Subcutaneous abdominal adipose tissue (tissue), 5 donors: ENCODE data around the gene DNAJB1.

Source experiments
- H3K27ac ChIP-seq: one replicate; pipeline ENCODE4 v1.7.0; 2013; ENCODE audit warnings: low read depth, mild to moderate bottlenecking, inconsistent platforms, low read length, moderate library complexity
- H3K27me3 ChIP-seq, 5 donors: one replicate each; pipeline ENCODE4 v1.7.0; 2013; ENCODE audit warnings: low read length in 5 of 5, inconsistent platforms in 1 of 5; ENCODE audit not compliant: control insufficient read depth in 5 of 5, insufficient read depth in 4 of 5
- H3K36me3 ChIP-seq, 5 donors: one replicate each; pipeline ENCODE4 v1.7.0; 2013; ENCODE audit warnings: low read length in 5 of 5; ENCODE audit not compliant: control insufficient read depth in 5 of 5, insufficient read depth in 5 of 5
- H3K4me1 ChIP-seq, 5 donors: one replicate each; pipeline ENCODE4 v1.7.0; 2013; ENCODE audit warnings: low read length in 5 of 5, mild to moderate bottlenecking in 3 of 5, moderate library complexity in 1 of 5; ENCODE audit not compliant: control insufficient read depth in 5 of 5, insufficient read depth in 5 of 5
- H3K4me3 ChIP-seq, 5 donors: one replicate each; pipeline ENCODE4 v1.7.0; 2013; ENCODE audit warnings: low read length in 5 of 5, low read depth in 1 of 5
- H3K9ac ChIP-seq, 5 donors: one replicate each; pipeline ENCODE4 v1.7.0; 2013; ENCODE audit warnings: low read length in 5 of 5, mild to moderate bottlenecking in 4 of 5, moderate library complexity in 3 of 5
- H3K9me3 ChIP-seq, 5 donors: one replicate each; pipeline ENCODE4 v1.7.0; 2013; ENCODE audit warnings: low read length in 5 of 5; ENCODE audit not compliant: control insufficient read depth in 5 of 5
- donor health status: healthy.
- donor health status: healthy.
- donor health status: healthy.
- donor health status: healthy.
- donor health status: healthy.

Gene DNAJB1

DNA sequence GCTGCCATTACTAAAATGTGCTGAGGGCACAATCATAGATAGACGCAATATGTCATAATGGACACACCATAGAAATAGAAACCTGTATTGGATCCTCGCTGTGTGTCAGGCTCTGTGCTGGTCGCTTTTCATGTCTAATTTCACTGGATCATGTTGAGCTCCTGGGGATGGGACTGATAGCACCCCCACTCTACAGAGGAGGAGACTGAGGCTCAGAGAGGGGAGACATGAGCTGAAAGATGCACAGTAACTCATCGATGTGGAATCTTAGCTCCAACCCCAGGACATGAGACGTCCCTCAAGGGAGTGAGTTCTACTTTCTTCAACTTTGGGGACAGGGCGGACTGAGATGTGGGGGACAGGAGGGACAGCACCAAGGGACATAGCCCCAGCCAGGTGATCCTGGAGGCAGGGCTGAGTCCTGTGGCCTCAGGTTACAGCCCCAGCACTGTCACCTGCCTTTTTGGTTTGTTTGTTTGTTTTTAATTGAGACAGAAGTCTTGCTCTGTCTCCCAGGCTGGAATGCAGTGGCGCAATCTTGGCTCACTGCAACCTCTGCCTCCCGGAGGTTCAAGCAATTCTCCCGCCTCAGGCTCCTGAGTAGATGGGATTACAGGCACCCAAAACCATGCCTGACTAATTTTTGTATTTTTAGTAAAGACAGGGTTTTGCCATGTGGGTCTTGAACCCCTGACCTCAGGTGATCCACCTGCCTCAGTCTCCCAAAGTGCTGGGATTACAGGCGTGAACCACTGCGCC is 15.7 kb downstream of the DNAJB1 start:
- H3K4me3 ChIP-seq: no peak overlapping the region
- no peak overlapping the region for H3K27ac ChIP-seq
- peaks cover 2 to 22% (median 17%) of the 10 kb centered on the region in 5 donors for H3K4me1 ChIP-seq
- no peaks in the 10 kb centered on the region for H3K27me3 ChIP-seq
- H3K9me3 ChIP-seq: no peaks in the 10 kb centered on the region
- no peak overlapping the region for H3K9ac ChIP-seq
- no peaks in the 10 kb centered on the region for H3K36me3 ChIP-seq

DNA sequence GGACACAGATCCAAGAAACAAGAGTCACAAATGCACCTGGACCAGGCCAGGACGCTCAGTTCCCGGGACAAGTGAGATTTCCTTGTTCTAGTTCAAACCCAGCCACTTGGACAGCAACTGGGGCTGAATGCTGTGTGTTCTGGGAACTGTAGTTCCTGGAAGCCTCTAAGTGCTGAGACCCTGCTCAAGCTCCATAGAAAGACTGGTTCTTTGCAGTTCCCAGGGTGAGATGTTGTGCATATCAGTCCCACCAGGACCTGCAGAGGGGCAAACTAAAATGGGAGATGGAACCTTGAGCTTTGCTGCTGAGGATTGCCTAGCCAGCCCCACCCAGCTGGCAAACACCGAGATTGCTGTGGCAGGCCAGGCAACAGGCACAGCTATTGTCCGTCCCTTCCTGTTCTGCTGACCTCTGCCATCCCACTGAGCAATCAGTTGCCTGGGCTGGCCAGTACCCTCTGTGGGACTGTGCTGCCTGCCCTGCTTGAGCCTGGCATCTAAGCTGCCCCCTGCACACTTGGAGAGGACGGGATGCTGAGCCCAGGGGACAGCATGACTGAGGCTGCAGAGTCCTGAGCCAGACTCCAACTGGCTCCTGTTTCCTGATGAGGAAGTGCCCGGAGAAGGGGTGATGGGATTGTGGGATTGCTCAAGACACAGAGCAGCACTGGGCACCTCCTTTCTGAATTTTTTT is 20.8 kb downstream of the DNAJB1 start:
- Histone ChIP-seq H3K4me1 (peaks cover 15 to 39% (median 37%) of the 10 kb centered on the region in 5 donors), H3K9ac (peak overlapping the region in 2 of 5 donors; percentile 25 to 41), H3K27ac (peak overlapping the region; percentile 88), H3K36me3 (peaks cover 0 to 6% (median 3%) of the 10 kb centered on the region in 5 donors), H3K27me3 (no peaks in the 10 kb centered on the region), H3K4me3 (peak overlapping the region in 2 of 5 donors; percentile 22 to 48), H3K9me3 (no peaks in the 10 kb centered on the region)

DNA sequence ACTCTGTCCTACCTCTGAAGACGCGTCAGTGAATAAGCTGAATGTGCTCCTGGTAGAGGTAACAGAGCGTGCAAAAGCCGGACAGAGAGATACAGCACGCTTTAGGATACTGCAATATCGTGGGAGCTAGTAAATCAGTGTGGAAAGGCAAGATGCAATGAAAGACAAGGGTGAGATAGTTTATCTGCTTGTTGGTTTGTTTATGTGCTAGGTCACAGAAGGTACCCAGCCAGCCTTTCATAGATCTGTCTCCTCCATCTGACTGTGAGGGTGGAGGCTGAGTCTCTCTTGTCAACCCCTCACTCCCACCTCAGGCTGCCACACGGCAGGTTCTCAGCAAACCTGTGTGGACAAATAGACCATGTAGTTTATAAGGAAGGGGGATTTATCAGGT is 21.4 kb downstream of the DNAJB1 start:
- Histone ChIP-seq H3K27ac (peak overlapping the region; percentile 88), H3K9me3 (no peaks in the 10 kb centered on the region), H3K36me3 (peaks cover 0 to 9% (median 3%) of the 10 kb centered on the region in 5 donors), H3K4me3 (peak overlapping the region in 4 of 5 donors; percentile 22 to 76 (median 52)), H3K9ac (peak overlapping the region; percentile 1 to 58 (median 26)), H3K4me1 (peaks cover 15 to 35% (median 34%) of the 10 kb centered on the region in 5 donors), H3K27me3 (no peaks in the 10 kb centered on the region)

DNA sequence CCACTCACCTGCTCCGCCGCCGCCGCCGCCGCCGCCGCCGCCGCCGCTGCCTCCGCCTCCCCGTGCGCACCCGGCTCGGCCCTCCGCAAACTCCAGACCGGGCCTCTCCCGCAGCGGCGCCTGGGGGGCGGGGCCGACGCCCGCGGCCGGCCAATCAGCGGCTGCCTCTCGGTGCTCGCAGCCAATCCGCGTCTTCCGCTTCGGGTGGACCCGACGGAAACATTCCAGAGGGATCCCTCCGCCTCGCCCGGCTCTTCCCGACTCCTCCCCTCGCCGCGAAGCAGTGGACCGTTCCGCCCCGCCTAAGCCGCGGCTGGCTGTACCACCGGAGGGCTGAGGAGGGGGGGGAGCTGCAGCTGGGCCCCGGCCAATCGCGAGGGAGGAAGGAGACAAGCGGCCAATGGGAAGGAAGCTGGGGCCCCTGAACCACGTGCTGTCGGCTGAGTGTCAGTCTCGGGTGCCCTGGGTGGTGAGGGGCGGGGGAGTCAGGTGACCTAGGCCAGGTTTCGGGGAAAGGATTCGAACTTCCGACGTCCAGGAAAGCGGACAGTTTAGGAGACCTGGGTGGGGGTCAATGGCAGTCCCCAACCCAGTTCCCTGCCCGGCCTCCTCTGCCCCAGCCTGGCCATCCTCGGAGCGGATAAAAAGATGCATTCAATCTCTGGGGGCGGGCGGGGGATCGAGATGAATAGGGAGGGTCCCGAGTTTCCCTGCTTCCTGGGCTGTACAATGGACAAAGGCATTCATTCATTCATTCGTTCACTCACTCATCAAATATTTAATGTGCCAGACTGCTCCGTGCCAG is 22.0 kb downstream of the DNAJB1 start, which contains the start of gene GIPC1:
GIPC1 (minus strand) TSS at position 99 of the 805 bp plus-strand sequence. CDS start 13,151 bp downstream, outside the sequence.
- Histone ChIP-seq H3K36me3 (peaks cover 0 to 13% (median 6%) of the 10 kb centered on the region in 5 donors), H3K4me3 (peak within 1 kb of the TSS; percentile 43 to 80 (median 72)), H3K27ac (peak within 1 kb of the TSS; percentile 88), H3K9ac (peak within 1 kb of the TSS; percentile 26 to 79 (median 66)), H3K27me3 (no peaks in the 10 kb centered on the region), H3K4me1 (peaks cover 15 to 35% (median 34%) of the 10 kb centered on the region in 5 donors), H3K9me3 (no peaks in the 10 kb centered on the region)

DNA sequence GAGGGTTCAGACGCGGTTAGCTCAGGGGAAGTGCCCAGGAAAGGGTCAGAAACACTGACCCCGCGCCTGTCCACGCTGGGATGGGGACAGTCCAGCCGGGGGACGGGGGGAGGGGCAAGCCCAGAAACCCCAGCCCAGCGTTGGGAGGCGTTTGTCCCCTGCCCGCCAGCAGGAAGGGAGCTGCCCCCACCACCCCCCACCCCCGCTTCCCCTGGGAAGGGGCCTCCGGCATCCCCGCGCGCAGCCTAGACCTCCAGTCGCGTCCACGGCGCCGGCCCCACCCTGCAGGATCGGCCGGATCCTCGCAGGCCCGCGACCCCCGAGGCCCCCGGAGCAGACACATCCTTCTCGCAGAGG is 22.5 kb downstream of the DNAJB1 start:
- Histone ChIP-seq H3K27me3 (no peaks in the 10 kb centered on the region), H3K36me3 (peaks cover 0 to 13% (median 6%) of the 10 kb centered on the region in 5 donors), H3K27ac (no peak overlapping the region), H3K9ac (peak overlapping the region in 4 of 5 donors; percentile 44 to 79 (median 66)), H3K4me1 (peaks cover 15 to 35% (median 34%) of the 10 kb centered on the region in 5 donors), H3K4me3 (peak overlapping the region; percentile 43 to 80 (median 72)), H3K9me3 (no peaks in the 10 kb centered on the region)

DNA sequence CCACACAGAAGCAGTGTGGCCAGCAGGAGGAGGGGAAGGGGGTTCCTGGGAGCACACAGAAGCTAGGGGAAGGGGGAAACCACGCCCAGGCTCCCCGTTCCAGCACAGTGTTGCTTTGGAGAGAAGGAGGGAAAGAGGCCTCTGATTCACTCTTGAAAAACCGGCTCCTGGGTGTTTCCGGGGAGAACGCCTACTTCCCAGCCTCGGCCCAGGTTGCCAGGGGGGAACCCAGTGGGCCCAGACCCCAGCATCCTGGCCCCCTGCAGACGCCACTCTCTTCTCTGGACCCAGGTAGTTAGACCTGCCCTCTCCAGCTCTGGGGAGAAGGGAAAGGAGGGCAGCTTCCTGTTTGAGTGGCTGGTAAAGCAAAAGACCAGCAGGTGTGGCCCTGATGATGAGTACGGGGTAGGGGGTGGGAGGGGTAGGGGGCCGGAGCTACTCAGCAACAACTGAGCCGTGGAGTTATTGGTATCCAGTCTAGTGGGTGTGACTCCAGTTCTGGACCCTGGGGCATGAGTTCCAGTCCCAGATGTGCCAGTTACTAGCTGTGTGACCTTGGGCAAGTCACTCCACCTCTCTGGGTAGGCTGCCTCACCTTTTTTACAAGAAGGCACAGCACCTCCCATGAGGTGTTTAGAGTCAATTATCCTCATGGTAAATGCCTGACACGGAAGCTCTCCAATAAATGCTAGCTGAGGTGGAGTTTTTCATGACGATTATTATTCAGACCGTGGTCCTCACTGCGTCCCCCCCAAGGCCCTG is 23.1 kb downstream of the DNAJB1 start:
- peaks cover 0 to 14% (median 9%) of the 10 kb centered on the region in 5 donors for H3K36me3 ChIP-seq
- H3K4me1 ChIP-seq: peaks cover 15 to 35% (median 34%) of the 10 kb centered on the region in 5 donors
- peak overlapping the region; percentile 43 to 80 (median 72) for H3K4me3 ChIP-seq
- no peaks in the 10 kb centered on the region for H3K27me3 ChIP-seq
- no peaks in the 10 kb centered on the region for H3K9me3 ChIP-seq
- H3K27ac ChIP-seq: peak overlapping the region; percentile 37
- H3K9ac ChIP-seq: peak overlapping the region; percentile 8 to 79 (median 66)

DNA sequence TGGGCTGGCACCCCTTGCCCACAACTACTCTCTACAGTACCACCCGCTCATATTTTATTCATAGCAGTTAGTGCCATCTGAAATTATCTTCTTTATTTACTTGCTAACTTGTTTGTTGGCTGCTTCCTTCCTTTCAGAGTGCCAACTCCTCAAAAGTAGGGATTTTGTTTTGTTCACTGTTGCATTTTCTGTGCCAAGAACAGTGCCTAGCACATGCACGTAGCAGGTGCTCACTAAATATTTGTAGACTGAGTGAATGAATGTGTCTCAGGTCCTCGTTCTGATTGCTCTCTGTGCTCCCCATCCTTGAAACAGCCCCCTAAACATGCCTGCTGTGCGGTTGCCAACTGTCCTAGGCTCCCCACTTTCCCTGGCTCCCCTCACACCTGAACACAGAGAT is 23.8 kb downstream of the DNAJB1 start:
- Histone ChIP-seq H3K4me3 (peak overlapping the region in 4 of 5 donors; percentile 16 to 76 (median 39)), H3K36me3 (peaks cover 0 to 21% (median 14%) of the 10 kb centered on the region in 5 donors), H3K9ac (peak overlapping the region in 2 of 5 donors; percentile 48 to 60), H3K27me3 (no peaks in the 10 kb centered on the region), H3K4me1 (peaks cover 15 to 35% (median 34%) of the 10 kb centered on the region in 5 donors), H3K9me3 (no peaks in the 10 kb centered on the region), H3K27ac (peak overlapping the region; percentile 37)

DNA sequence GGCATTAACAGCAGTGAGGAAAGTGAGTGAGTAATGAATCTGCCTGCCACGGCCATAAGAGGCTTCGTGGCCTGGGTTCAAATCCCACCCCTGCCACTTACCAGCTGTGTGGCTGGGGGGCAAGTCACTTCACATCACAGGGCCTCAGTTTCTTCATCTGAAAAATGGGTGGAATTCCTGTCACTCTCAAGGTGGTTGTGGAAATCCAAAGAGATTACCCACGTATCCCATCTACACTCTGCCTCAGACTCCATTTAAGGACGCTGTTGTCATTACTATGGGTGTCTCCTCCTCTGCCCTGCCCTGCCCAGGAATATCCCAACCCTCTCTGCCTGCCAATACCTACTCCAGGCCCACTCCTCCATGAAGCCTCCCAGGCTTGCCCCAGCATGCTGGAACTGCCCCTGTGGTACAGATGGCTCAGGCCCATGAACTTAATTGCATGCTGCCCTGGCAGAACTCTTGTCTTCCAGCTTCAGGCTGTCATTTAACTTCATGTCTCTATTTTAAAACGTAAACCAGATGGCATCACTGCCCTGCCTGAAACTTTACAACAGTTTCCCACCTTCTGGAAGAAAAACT is 25.4 kb downstream of the DNAJB1 start:
- Histone ChIP-seq H3K9me3 (no peaks in the 10 kb centered on the region), H3K4me1 (peaks cover 15 to 32% (median 30%) of the 10 kb centered on the region in 5 donors), H3K36me3 (peaks cover 0 to 36% (median 22%) of the 10 kb centered on the region in 5 donors), H3K4me3 (no peak overlapping the region), H3K9ac (no peak overlapping the region), H3K27ac (no peak overlapping the region), H3K27me3 (no peaks in the 10 kb centered on the region)
